Thyroid gland (tissue), 4 donors: ENCODE results near the gene MED28.

Experiments
- CTCF ChIP-seq, 6 experiments: fragments of 200-600 bp in 3 of 6; fragments of 450-650 bp in 3 of 6; sonication (generic) in 3 of 6; IDR thresholded peaks; one replicate each; pipeline ENCODE4 v1.5.1; 2016 to 2019; ENCODE audit warnings: antibody characterized with exemption in 6 of 6, mild to moderate bottlenecking in 2 of 6, inconsistent platforms in 1 of 6, moderate library complexity in 1 of 6
- POLR2A ChIP-seq, 2 donors: fragments of 450-650 bp; IDR thresholded peaks; one replicate each; pipeline ENCODE4 v1.6.1; 2017; ENCODE audit warnings: antibody characterized with exemption in 2 of 2, mild to moderate bottlenecking in 2 of 2, moderate library complexity in 1 of 2

DNA sequence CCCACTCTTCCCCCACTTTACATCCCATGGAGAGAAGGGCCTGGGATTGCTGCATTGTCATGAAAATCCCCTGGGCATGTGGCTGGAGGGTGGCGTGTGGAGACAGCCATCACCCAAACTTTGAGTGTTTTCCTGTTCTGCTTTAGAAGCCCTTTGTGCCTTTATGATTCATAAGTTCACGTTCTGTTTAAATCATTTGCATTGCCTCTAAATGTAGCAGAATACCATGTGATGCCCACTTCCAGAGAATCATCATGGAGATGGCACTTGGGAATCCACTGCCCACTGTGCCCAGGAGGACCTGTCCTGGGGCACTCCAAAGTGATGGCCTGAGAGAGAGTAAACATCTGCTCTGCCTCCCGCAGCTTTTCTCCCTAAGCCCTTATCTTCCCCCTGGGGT lies 52.8 kb downstream of the MED28 start:
- TF ChIP-seq CTCF (IDR thresholded peaks at IDR 0.05) (no peak), POLR2A (IDR thresholded peaks at IDR 0.05) (no peak)
